ENCODE measurements around the gene RAB11FIP2. TPM values are rescaled to one million over a fixed set of nuclear protein-coding genes. Genes with fewer than 3 reads are reported as not detected.

Gene RAB11FIP2
- total RNA-seq, 4 donors from 2014 or later, result 40.0 to 98.6 (median 74.4) TPM

DNA sequence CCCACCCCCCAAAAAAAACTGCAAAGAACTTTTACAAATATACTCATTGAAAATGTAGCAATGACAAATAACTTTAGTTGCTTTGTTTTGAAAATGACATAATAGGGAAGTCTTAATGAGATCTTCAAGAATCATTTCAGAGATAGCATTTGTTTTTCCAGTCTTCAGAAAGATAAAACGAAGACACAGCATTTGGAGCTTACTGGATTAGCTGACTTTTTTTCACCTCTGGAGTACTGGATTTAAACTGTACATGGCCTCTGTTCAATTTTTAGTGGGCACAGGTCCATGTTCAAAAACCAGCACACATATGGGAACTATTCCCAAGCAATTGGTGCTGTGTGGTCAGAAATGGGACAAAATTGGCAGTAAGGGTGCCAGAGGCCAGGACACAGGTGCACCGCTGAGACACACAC, 3.9 kb downstream of the RAB11FIP2 start:
- no peaks in the 10 kb centered on the region for H3K4me1 ChIP-seq
- peak overlapping the region; percentile 97 to 99 for H3K27ac ChIP-seq
- H3K36me3 ChIP-seq, result no peaks in the 10 kb centered on the region
- H3K9me3 ChIP-seq, result no peaks in the 10 kb centered on the region
- intact Hi-C loops (cut with DNase I; ENCODE audit: low total_unique reads), result loop anchor here (2.0 kb wide), 1 partner anchor 498 kb away; no protein-coding TSS in a partner anchor
- H3K4me3 ChIP-seq, result peak overlapping the region; percentile 7 to 13
- no peak for DNase-seq
- TF ChIP-seq POLR2A (IDR thresholded peaks at IDR 0.05), result no peak
- TF ChIP-seq, protein P1, sequence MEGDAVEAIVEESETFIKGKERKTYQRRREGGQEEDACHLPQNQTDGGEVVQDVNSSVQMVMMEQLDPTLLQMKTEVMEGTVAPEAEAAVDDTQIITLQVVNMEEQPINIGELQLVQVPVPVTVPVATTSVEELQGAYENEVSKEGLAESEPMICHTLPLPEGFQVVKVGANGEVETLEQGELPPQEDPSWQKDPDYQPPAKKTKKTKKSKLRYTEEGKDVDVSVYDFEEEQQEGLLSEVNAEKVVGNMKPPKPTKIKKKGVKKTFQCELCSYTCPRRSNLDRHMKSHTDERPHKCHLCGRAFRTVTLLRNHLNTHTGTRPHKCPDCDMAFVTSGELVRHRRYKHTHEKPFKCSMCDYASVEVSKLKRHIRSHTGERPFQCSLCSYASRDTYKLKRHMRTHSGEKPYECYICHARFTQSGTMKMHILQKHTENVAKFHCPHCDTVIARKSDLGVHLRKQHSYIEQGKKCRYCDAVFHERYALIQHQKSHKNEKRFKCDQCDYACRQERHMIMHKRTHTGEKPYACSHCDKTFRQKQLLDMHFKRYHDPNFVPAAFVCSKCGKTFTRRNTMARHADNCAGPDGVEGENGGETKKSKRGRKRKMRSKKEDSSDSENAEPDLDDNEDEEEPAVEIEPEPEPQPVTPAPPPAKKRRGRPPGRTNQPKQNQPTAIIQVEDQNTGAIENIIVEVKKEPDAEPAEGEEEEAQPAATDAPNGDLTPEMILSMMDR (IDR thresholded peaks at IDR 0.05), result no peak
- H3K27me3 ChIP-seq, result no peaks in the 10 kb centered on the region

- TF ChIP-seq, protein P1 (IDR thresholded peaks at IDR 0.05), result no peak
- no peak for TF ChIP-seq POLR2A (IDR thresholded peaks at IDR 0.05)
- H3K27ac ChIP-seq, result peak overlapping the region; percentile 97 to 99
- no peaks in the 10 kb centered on the region for H3K9me3 ChIP-seq
- no peak for DNase-seq
- H3K27me3 ChIP-seq, result no peaks in the 10 kb centered on the region
- intact Hi-C loops (cut with DNase I; ENCODE audit: low total_unique reads), result loop anchor here (2.0 kb wide), 1 partner anchor 498 kb away; no protein-coding TSS in a partner anchor
- H3K4me3 ChIP-seq, result no peak overlapping the region
- H3K4me1 ChIP-seq, result no peaks in the 10 kb centered on the region
- no peaks in the 10 kb centered on the region for H3K36me3 ChIP-seq
Measured at GRCh38 chr10:118042336-118042735, 4.4 kb downstream of the RAB11FIP2 start.

GRCh38 chr10:118041316-118041715, 5.4 kb downstream of the RAB11FIP2 start:
- TF ChIP-seq POLR2A (IDR thresholded peaks at IDR 0.05), result no peak
- TF ChIP-seq, protein P1 (IDR thresholded peaks at IDR 0.05), result no peak
- peak overlapping the region; percentile 97 to 99 for H3K27ac ChIP-seq
- no peaks in the 10 kb centered on the region for H3K27me3 ChIP-seq
- H3K4me3 ChIP-seq, result peak overlapping the region in 1 of 2 donors; percentile 4
- DNase-seq, result no peak
- H3K9me3 ChIP-seq, result no peaks in the 10 kb centered on the region
- H3K36me3 ChIP-seq, result no peaks in the 10 kb centered on the region
- intact Hi-C loops (cut with DNase I; ENCODE audit: low total_unique reads), result no loop called here
- no peaks in the 10 kb centered on the region for H3K4me1 ChIP-seq

- TF ChIP-seq, protein P1 (IDR thresholded peaks at IDR 0.05), result no peak
- no peak for TF ChIP-seq POLR2A (IDR thresholded peaks at IDR 0.05)
- no peaks in the 10 kb centered on the region for H3K9me3 ChIP-seq
- no peak for DNase-seq
- H3K36me3 ChIP-seq, result no peaks in the 10 kb centered on the region
- H3K27ac ChIP-seq, result peak overlapping the region; percentile 97 to 99
- peaks cover 0 to 14% of the 10 kb centered on the region in 2 donors for H3K4me1 ChIP-seq
- intact Hi-C loops (cut with DNase I; ENCODE audit: low total_unique reads), result no loop called here
- peak overlapping the region in 1 of 2 donors; percentile 6 for H3K4me3 ChIP-seq
- H3K27me3 ChIP-seq, result no peaks in the 10 kb centered on the region
Measured at GRCh38 chr10:118036281-118036875, 10.4 kb downstream of the RAB11FIP2 start.

GRCh38 chr10:118035354-118036005, 11.3 kb downstream of the RAB11FIP2 start:
- H3K27me3 ChIP-seq, result no peaks in the 10 kb centered on the region
- peaks cover 0 to 14% of the 10 kb centered on the region in 2 donors for H3K4me1 ChIP-seq
- H3K27ac ChIP-seq, result peak overlapping the region; percentile 97 to 99
- no peak for DNase-seq
- intact Hi-C loops (cut with DNase I; ENCODE audit: low total_unique reads), result no loop called here
- H3K9me3 ChIP-seq, result no peaks in the 10 kb centered on the region
- no peak overlapping the region for H3K4me3 ChIP-seq
- H3K36me3 ChIP-seq, result no peaks in the 10 kb centered on the region
- TF ChIP-seq POLR2A (IDR thresholded peaks at IDR 0.05), result no peak
- TF ChIP-seq, protein P1 (IDR thresholded peaks at IDR 0.05), result no peak

Measured in uterus (tissue), 4 donors.